T-helper 2 cell treated with Interferon-gamma antibody and Interleukin-4, amounts not matched to agents 100 ng/mL and 5 ng/mL, for 36 hours (primary cell): ENCODE measurements around the gene MBOAT2. TPM values are rescaled to one million over a fixed set of nuclear protein-coding genes. Genes with fewer than 3 reads are reported as not detected.
"Not testable (repeated sequence)": the region's sequence is repeated elsewhere in the genome, so short reads cannot be mapped to it uniquely, and the experiment has no call there.

Experiments
- intact Hi-C: fragments of 100-400 bp; cut with micrococcal nuclease; formaldehyde crosslinking; loops from one replicate; pipeline ENCODE4 v1.15.1; 2023
- total RNA-seq: library from RNA; stranded (reverse); gene quantifications from 2 replicates; pipeline ENCODE4 v1.2.3, GENCODE V29; 2022

The MBOAT2 gene
- total RNA-seq, 1 donor from 2014 or later = 6.7 TPM

DNA sequence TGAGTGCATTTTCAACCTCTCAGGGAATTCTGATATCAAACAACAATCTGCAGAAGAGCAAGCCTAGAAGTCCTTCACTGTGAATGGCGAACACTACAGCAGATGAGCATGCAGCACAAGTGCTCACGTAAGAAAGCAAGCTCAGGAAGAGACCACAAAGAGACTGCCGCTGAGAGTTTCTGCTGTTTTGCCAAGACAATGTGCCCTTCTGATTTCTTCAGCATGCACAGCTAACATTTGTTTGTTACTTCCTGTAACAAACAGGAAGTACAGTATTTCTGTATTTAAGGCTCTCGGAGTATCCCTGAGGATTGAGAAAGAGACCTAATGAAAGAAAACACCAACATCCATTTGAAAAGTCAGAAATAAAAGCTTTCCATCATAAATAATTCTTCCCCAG, 45.9 kb downstream of the MBOAT2 start:
- intact Hi-C loops = no loop called here

GRCh38 chr2:8956774-8957173, 46.7 kb downstream of the MBOAT2 start:
- intact Hi-C loops = no loop called here

GRCh38 chr2:8954990-8955389, 48.5 kb downstream of the MBOAT2 start:
- intact Hi-C loops = no loop called here

DNA sequence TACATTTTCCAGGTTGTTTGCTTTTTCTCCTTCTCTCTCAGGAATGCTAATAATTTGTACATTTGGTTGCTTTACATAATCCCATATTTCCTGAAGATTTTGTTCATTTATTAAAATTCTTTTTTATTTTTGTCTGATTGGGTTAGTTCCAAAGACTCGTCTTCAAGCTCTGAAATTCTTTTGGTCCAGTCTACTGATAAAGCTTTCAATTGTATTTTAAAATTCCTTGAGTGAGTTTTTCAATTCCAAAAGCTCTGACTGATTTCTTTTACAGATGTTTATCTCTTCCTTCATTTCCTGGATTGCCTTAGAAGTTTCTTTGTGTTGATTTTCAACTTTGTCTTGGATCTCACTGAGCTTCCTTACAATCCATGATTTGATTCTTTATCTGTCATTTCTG, 50.0 kb downstream of the MBOAT2 start:
- intact Hi-C loops = no loop called here

DNA sequence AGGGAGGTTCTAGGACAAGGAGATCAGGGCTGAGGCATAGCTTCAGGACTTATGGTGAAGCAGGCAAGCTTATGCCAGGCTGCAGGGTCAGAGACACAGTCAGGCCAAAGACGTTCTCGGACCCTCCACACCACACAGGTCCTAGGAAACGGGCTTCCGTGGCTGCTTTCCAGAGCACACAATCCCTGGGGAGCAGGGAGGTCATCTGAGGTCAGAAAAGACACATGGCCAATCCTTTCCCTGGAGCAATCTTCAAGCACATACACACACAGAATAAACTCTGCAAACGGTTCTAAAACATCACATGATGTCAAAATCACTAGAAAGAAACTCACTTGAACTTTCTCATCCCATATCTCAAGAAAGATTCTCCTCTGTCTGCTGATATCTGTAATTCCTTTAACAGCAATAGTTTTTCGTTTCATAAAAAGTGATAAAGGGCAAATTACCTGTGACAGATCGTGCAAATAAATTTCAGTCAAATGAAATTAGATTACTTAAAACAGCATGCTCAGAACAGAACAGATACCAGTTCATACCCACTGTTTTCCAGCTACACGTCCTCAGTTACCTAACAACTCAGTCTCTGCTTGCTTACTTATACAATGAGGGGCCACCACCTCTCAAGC, 63.9 kb downstream of the MBOAT2 start:
- intact Hi-C loops = no loop called here

GRCh38 chr2:8938384-8938783, 65.1 kb downstream of the MBOAT2 start:
- intact Hi-C loops = no loop called here

- intact Hi-C loops = no loop called here
Measured at GRCh38 chr2:8935982-8936381, 67.5 kb downstream of the MBOAT2 start.

GRCh38 chr2:8934338-8934737, 69.1 kb downstream of the MBOAT2 start:
- intact Hi-C loops = no loop called here

DNA sequence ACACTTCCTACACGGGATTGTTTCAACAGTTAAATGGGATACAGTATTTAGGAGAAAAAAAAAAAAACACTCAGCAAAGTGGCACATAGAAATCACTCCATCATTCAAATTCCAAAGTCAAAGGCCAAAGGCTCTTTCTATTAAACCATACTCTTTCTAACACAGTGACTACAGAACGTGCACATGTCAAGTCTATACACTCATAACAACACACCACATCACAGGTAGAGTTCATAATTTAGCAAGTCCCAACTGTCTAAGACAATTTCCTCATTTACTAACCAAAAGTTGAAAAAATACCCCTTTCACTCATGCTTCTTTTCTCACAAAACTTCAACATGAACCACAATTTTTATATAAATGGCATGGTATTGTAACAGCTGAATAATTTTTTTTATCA, 70.8 kb downstream of the MBOAT2 start:
- intact Hi-C loops = no loop called here

GRCh38 chr2:8930185-8930584, 73.3 kb downstream of the MBOAT2 start:
- intact Hi-C loops = not testable (repeated sequence)

DNA sequence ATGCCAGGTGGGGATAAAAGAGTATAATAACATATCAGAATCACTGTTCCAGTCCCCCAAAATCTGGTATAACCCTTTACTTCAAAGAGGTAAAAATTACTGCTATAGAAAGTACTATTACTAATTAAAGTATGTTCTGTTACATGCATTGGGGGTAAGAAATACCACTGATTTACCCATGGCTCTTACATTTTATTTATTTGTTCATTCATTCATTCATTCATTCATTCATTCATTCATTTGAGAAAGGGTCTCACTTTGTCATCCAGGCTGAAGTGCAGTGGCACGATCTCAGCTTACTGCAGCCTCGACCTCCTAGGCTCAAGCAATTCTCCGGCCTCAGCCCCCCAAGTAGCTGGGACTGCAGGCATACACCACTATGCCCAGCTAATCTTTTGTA, 74.4 kb downstream of the MBOAT2 start:
- intact Hi-C loops = no loop called here

- intact Hi-C loops = no loop called here
Measured at GRCh38 chr2:8927510-8928455, 75.7 kb downstream of the MBOAT2 start.

- intact Hi-C loops = no loop called here
Measured at GRCh38 chr2:8926356-8926755, 77.1 kb downstream of the MBOAT2 start.

DNA sequence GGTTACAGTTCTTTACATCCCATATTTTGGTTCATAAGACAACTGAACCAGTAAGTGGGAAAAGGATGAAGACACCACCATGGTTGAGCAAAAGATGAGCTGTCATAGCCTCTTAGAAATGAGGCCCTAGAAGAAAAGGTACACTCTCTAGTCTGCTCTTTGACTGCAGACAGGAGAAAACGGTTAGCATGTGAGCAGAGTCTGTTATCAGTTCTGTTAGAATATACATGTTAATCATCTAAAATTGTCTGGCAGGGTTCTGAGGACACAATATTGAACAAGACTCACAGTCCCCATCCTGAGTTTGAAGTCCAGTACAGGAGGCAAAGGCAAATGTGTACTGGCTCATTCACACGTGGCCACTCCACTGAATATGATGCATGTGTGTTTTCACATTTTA, 78.1 kb downstream of the MBOAT2 start:
- intact Hi-C loops = no loop called here

DNA sequence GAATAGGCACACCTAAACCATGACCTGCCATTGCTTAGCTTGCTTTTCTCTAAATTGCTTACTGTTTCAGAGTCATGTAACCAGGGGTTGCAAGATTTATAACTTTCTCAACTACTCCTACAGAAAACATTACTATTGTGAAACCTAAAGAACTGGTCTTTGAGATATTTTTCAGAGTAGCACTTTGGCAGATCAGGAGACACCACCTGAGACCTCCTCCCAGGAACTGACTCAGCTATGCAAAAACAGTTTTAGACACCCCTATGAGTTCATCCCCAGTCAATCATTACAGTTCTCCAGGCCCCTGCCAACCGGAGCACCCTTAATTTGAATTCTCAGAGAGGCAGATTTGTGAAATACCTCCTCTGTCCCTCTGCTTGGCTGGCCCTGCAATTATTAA, 80.3 kb downstream of the MBOAT2 start:
- intact Hi-C loops = no loop called here

GRCh38 chr2:8922431-8922830, 81.1 kb downstream of the MBOAT2 start:
- intact Hi-C loops = no loop called here

GRCh38 chr2:8918412-8918811, 85.1 kb downstream of the MBOAT2 start:
- intact Hi-C loops = no loop called here

DNA sequence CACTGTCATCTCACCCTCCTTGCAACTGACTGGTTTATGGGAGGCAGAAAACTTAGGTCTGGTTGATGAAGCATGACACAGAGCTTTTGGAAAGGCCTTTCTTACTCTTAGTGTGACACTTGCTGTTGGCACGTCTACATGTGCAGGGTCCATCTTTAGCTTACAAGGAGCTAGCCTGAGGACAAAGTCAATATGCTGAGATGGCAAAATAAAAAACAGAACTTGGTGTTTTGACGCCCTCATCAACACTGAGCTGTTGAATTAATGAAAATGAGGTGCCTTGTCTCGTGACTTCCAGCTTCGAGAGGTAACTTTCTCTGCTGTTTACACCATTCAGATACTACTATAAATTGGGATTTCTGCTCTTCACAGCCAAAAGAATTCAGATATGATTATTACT, 87.5 kb downstream of the MBOAT2 start:
- intact Hi-C loops = no loop called here

GRCh38 chr2:8913767-8914166, 89.7 kb downstream of the MBOAT2 start:
- intact Hi-C loops = not testable (repeated sequence)

DNA sequence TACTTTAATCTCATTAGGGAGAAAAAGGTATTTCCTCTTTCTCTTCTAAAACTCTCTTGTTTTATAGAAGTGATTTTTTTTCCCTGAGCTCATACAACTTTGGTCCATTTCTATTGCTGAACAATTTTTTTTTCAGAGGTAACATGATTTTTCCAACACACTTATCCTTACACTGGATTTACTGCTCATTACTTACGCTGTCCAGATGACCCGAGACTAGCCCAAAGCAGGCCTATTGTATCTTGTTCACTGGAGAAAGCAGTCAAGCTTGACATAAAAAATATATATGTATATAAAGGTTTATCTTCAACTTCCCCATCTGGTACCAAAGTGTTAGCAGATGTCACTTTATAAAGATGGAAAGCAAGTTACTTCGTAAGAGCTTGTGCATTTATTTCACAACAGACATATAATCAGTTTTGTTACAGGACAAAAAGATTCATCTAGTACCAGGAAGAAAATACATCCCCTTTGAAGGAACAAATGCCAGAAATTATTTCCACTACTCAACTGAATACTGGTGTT, 95.7 kb downstream of the MBOAT2 start:
- intact Hi-C loops = no loop called here

DNA sequence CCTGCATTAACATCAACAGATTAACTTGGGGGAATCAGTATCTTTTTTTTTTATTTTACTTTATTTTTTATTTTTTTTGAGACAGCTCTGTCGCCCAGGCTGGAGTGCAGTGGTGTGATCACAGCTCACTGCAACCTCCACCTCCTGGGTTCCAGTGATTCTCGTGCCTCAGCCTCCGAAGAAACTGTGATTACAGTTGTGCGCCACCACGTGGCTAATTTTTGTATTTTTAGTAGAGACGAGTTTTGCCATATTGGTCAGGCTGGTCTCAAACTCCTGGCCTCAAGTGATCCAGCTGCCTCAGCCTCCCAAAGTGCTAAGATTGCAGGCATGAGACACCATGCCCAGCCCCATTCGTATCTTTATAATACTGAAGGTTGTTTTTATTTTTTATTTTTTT, 99.6 kb downstream of the MBOAT2 start:
- intact Hi-C loops = not testable (repeated sequence)

DNA sequence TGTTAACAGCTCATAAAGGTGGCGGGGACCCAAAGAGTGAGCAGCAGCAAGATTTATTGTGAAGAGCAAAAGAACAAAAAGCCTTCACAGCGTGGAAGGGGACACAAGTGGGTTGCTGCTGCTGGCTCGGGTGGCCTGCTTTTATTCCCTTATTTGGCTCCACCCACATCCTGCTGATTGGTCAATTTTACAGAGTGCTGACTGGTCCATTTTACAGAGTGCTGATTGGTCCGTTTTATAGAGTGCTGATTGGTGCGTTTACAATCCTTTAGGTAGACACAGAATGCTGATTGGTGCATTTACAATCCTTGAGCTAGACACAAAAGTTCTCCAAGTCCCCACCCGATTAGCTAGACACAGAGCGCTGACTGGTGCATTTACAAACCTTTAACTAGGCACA, 100.7 kb downstream of the MBOAT2 start:
- intact Hi-C loops = not testable (repeated sequence)

GRCh38 chr2:8897206-8897605, 106.3 kb downstream of the MBOAT2 start:
- intact Hi-C loops = not testable (repeated sequence)
